ENCODE measurements around the gene GGA1.

GGA1 gene

DNA sequence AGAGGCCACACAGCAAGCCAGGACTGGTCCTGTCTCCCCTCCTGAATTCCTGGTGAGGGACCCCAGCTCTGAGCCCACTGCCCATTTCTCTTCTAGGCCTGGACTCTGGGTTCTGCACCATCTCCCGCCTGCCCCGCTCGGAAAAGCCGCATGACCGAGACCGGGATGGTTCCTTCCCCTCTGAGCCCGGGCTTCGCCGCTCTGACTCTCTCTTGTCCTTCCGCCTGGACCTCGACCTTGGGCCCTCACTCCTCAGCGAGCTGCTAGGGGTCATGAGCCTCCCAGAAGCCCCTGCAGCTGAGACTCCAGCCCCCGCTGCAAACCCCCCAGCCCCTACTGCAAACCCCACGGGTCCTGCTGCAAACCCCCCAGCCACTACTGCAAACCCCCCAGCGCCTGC is 40.6 kb upstream of the GGA1 start:
- TF ChIP-seq, protein P1, sequence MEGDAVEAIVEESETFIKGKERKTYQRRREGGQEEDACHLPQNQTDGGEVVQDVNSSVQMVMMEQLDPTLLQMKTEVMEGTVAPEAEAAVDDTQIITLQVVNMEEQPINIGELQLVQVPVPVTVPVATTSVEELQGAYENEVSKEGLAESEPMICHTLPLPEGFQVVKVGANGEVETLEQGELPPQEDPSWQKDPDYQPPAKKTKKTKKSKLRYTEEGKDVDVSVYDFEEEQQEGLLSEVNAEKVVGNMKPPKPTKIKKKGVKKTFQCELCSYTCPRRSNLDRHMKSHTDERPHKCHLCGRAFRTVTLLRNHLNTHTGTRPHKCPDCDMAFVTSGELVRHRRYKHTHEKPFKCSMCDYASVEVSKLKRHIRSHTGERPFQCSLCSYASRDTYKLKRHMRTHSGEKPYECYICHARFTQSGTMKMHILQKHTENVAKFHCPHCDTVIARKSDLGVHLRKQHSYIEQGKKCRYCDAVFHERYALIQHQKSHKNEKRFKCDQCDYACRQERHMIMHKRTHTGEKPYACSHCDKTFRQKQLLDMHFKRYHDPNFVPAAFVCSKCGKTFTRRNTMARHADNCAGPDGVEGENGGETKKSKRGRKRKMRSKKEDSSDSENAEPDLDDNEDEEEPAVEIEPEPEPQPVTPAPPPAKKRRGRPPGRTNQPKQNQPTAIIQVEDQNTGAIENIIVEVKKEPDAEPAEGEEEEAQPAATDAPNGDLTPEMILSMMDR (IDR thresholded peaks at IDR 0.05; ENCODE audit: borderline replicate concordance, insufficient read depth, low read depth, low read length): no peak
- no peak overlapping the region for H3K4me3 ChIP-seq (ENCODE audit: low read depth, low read length)

DNA sequence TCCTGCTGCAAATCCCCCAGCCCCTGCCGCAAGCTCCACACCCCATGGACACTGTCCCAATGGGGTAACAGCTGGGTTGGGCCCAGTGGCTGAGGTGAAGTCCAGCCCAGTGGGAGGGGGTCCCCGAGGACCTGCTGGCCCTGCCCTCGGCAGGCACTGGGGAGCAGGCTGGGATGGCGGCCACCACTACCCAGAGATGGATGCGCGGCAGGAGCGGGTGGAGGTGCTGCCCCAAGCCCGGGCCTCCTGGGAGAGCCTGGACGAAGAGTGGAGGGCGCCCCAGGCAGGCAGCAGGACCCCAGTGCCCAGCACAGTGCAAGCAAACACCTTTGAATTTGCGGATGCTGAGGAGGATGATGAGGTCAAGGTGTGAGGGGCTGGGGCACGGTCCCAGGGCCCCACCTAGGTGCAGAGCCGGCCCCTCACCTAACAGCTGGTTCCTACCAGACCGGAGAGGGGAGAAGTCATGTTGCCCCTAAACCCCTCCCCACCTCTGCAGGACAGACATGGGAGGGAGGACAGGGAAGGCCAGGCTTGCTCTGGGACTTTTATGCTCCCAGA is 40.1 kb upstream of the GGA1 start:
- TF ChIP-seq, protein P1 (IDR thresholded peaks at IDR 0.05; ENCODE audit: borderline replicate concordance, insufficient read depth, low read depth, low read length): no peak
- no peak overlapping the region for H3K4me3 ChIP-seq (ENCODE audit: low read depth, low read length)

DNA sequence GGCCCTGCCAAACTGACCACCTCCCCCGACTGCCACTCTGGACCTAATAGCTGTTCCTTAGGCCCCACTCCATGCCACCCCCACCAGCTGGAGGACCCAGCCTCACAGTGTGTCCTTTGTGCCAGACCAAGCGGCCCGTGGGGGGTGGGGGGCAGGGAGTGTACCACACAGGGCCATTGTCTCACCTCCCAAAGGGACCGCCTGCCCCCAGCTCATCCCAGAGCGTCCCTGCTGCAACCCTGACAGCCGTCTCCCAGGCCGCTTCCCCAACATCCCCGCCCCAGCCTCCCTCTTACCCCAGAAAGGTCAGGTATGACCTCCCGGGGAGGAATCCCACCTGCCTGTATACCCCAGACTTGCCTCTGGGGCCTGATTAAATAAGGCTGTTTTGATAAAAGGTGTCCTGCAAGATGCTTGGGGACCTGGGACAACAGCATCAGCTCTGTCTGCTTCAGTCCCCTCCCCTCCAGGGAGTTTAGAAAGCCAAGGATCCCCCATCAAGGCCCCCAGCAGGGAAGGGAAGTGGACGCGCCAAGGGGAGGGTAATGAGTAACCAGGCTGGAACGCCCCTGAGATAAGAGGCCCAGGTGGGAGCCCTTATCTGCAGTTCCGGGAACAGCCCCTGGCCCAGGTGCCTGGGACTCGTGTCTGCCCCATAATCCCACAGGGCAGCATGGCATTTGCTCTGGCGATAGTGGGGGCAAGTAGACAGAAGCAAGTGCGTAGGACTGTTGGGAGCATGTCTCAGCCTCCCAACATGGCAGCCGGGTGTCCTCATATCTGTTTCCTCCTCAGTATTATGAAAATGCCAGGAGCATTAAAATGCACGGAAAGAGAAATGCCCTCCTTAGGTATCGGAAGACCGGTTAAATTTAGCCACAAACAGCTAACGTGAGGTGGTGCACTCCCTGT is 39.4 kb upstream of the GGA1 start:
- no peak overlapping the region for H3K4me3 ChIP-seq (ENCODE audit: low read depth, low read length)
- TF ChIP-seq, protein P1 (IDR thresholded peaks at IDR 0.05; ENCODE audit: borderline replicate concordance, insufficient read depth, low read depth, low read length): no peak

DNA sequence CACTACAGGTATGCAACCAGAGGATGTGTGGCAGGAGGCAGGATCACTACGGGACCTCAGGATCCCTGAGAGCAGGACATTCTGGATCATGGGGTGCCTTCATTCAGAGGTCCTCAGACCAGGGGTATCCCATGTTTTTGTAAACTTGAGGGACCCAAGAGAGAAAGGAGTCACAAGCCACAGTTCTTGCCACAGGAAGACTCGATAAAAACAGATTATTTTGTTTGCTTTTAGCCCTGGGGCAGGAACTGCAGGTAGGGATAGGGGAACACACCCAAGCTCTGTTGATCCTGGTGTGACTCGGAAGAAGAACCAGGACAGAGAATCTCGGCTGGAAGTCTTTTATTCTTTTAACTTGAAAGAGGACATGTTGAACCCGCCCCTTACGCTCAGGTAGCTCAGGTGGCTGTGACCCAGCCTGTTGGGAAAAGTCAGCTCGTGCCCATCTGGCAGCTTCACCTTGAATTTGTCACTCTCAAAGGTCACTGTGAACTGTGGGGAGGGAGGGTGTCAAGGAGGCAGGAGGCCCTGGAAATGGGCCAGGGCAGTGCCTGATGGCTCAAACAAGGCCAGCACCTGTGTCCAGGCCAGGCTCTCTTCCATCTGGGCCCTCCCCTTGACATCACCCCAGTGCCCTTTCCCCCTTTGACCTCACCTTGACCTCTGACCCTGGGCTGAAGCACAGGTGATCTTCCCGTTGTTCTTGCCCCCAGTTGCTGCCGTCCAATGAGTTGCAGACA is 38.5 kb upstream of the GGA1 start:
- TF ChIP-seq, protein P1 (IDR thresholded peaks at IDR 0.05; ENCODE audit: borderline replicate concordance, insufficient read depth, low read depth, low read length): no peak
- no peak overlapping the region for H3K4me3 ChIP-seq (ENCODE audit: low read depth, low read length)

DNA sequence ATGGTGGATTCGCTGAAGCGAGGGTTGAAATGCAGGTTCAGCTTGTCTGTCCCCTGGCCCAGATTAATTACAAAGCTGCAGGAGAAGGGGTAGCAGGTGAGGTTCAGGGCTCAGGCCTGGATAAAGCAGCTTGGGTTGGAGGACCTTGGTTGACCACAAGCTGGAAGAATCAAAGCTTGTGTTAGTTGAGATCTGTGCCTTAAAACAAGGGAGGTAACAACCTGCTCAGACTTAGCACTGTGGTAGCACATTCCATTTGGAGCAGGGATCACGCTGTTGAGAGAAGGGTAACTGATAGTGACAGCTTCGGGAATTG is 38.0 kb upstream of the GGA1 start:
- H3K4me3 ChIP-seq (ENCODE audit: low read depth, low read length): no peak overlapping the region
- TF ChIP-seq, protein P1 (IDR thresholded peaks at IDR 0.05; ENCODE audit: borderline replicate concordance, insufficient read depth, low read depth, low read length): no peak

DNA sequence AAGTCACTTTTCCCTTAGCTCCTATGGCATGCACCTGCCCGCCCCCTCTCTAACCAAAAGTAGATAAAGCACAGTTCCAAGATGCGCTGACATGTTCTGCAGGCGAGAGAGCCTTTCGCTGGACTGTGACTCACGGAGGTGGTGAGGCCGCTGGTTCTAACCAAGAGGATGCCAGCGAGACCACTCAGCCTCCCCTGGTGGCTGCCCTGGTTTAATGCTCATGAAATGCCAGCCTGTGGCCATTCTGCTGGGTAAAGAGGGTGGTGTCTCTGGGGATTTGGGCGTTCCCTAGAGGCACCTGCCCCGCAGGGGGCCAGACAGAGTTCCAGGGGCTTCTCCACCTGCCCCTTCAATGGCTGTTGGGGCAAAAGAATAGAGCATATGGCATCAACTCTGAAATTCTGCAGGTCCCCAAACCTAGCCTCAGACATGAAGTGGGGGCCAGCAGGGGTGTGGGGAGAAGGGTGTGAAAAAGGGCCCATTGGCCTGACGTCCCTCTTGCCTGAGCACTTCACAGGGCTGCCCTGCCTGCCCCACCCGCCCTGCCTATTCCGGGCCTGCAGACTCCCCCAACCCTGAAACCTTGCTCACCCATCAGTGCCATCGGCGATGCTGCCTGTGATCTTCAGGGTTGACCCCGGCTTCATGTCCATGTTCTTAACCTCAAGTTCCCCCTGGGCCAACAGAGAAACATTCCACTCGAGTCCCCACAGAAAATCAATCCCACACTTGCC is 37.2 kb upstream of the GGA1 start:
- H3K4me3 ChIP-seq (ENCODE audit: low read depth, low read length): no peak overlapping the region
- TF ChIP-seq, protein P1 (IDR thresholded peaks at IDR 0.05; ENCODE audit: borderline replicate concordance, insufficient read depth, low read depth, low read length): no peak

All from GM12875 (cell line).